SH-SY5Y (cell line): ENCODE data around the gene CABLES1.

Experiments
- GATA2 ChIP-seq: IDR thresholded peaks from 2 replicates; pipeline ENCODE4 v1.6.1; 2011; ENCODE audit warnings: mild to moderate bottlenecking, low read depth, low read length
- GATA3 ChIP-seq: IDR thresholded peaks from 2 replicates; pipeline ENCODE4 v1.6.1; 2011; ENCODE audit warnings: low read depth, mild to moderate bottlenecking, low read length, moderate library complexity

GRCh38 chr18:23250893-23251656, 115.8 kb downstream of the CABLES1 start:
- TF ChIP-seq GATA2 = no peak
- no peak for TF ChIP-seq GATA3
